Measurements from ENCODE around the gene ACSL3. TPM values are rescaled to one million over a fixed set of nuclear protein-coding genes. Genes with fewer than 3 reads are reported as not detected.

Gene ACSL3
- total RNA-seq, 3 donors from 2014 or later (not counting 1 experiment from before 2014, with no cell fraction given), result 55.4 to 86.6 (median 66.7) TPM

DNA sequence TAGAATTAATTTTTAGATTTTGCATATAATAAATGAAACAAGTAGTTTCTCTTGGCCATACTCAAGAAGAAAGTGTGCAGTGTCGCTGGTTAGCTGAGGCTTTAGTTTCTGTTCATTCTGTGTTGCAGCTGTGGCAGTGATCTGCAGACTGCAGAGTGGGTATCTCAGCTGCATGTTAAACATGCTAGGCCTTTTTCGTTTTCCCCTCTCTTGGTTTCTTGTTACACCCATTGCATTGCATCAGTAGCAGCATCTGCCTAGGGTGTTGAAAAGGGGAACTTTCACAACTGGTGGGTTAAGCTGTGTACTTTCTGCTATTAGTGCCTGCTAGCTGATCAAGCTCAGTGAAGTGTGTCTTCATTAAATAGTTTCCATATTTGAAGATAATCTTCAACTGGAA, 51.3 kb downstream of the ACSL3 start:
- Histone ChIP-seq H3K4me3 (ENCODE audit: low read length) (no peak overlapping the region), H3K4me1 (ENCODE audit: control insufficient read depth, insufficient read depth, low read length) (no peaks in the 10 kb centered on the region), H3K9me3 (ENCODE audit: control insufficient read depth, insufficient read depth, low read length) (no peaks in the 10 kb centered on the region), H3K27me3 (ENCODE audit: control insufficient read depth, insufficient read depth, low read length) (no peaks in the 10 kb centered on the region), H3K27ac (ENCODE audit: low read length) (peak overlapping the region; percentile 27), H3K36me3 (ENCODE audit: control insufficient read depth, insufficient read depth, low read length) (peaks cover 16% of the 10 kb centered on the region)
- Mint-ChIP-seq H3K27ac (no peak overlapping the region), H3K36me3 (no peaks in the 10 kb centered on the region), H3K9me3 (no peaks in the 10 kb centered on the region), H3K27me3 (ENCODE audit: low read depth in 2 of 2) (no peaks in the 10 kb centered on the region), H3K4me3 (no peak overlapping the region), H3K4me1 (peaks cover 27 to 31% of the 10 kb centered on the region in 2 donors)
- intact Hi-C loops (cut with micrococcal nuclease), result no loop called here
- DNase-seq, result no peak
- TF ChIP-seq, protein P1, sequence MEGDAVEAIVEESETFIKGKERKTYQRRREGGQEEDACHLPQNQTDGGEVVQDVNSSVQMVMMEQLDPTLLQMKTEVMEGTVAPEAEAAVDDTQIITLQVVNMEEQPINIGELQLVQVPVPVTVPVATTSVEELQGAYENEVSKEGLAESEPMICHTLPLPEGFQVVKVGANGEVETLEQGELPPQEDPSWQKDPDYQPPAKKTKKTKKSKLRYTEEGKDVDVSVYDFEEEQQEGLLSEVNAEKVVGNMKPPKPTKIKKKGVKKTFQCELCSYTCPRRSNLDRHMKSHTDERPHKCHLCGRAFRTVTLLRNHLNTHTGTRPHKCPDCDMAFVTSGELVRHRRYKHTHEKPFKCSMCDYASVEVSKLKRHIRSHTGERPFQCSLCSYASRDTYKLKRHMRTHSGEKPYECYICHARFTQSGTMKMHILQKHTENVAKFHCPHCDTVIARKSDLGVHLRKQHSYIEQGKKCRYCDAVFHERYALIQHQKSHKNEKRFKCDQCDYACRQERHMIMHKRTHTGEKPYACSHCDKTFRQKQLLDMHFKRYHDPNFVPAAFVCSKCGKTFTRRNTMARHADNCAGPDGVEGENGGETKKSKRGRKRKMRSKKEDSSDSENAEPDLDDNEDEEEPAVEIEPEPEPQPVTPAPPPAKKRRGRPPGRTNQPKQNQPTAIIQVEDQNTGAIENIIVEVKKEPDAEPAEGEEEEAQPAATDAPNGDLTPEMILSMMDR (IDR thresholded peaks at IDR 0.05), result no peak
- WGBS (ENCODE audit: insufficient coverage), result 42% methylated on average over 2 of the region's 2 CpGs
- peak in 2 of 3 donors; percentile 34 to 46 for ATAC-seq

DNA sequence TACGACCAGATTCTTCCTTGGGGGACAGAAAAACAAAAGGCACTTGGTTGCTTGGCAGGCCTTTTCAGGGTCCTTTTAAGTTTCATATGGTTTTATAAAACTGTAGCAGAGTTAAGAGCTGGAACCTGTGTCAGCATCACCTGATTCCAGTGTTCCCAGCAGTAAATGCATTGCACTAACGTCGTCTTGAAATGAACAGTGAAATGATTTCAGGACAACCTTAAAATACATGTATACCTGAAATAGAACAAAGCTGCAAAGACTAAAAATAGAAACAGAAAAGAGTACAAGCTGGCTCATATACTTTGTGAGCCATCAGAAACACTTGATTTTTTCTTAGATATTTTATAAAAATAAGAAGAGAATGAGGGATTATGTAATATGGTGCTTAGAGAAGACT, 51.9 kb downstream of the ACSL3 start:
- H3K4me1 ChIP-seq (ENCODE audit: control insufficient read depth, insufficient read depth, low read length), result no peaks in the 10 kb centered on the region
- H3K27ac ChIP-seq (ENCODE audit: low read length), result peak overlapping the region; percentile 57
- ATAC-seq (no peak), DNase-seq (no peak)
- Mint-ChIP-seq H3K27me3 (ENCODE audit: low read depth in 2 of 2) (no peaks in the 10 kb centered on the region), H3K4me3 (no peak overlapping the region), H3K36me3 (no peaks in the 10 kb centered on the region), H3K27ac (no peak overlapping the region), H3K4me1 (peaks cover 24 to 25% of the 10 kb centered on the region in 2 donors), H3K9me3 (no peaks in the 10 kb centered on the region)
- H3K4me3 ChIP-seq (ENCODE audit: low read length), result no peak overlapping the region
- peaks cover 16% of the 10 kb centered on the region for H3K36me3 ChIP-seq (ENCODE audit: control insufficient read depth, insufficient read depth, low read length)
- 72% methylated on average over 3 of the region's 3 CpGs for whole genome bisulfite sequencing (ENCODE audit: insufficient coverage)
- no peaks in the 10 kb centered on the region for H3K27me3 ChIP-seq (ENCODE audit: control insufficient read depth, insufficient read depth, low read length)
- TF ChIP-seq, protein P1 (IDR thresholded peaks at IDR 0.05), result no peak
- H3K9me3 ChIP-seq (ENCODE audit: control insufficient read depth, insufficient read depth, low read length), result no peaks in the 10 kb centered on the region
- intact Hi-C loops (cut with micrococcal nuclease), result no loop called here

DNA sequence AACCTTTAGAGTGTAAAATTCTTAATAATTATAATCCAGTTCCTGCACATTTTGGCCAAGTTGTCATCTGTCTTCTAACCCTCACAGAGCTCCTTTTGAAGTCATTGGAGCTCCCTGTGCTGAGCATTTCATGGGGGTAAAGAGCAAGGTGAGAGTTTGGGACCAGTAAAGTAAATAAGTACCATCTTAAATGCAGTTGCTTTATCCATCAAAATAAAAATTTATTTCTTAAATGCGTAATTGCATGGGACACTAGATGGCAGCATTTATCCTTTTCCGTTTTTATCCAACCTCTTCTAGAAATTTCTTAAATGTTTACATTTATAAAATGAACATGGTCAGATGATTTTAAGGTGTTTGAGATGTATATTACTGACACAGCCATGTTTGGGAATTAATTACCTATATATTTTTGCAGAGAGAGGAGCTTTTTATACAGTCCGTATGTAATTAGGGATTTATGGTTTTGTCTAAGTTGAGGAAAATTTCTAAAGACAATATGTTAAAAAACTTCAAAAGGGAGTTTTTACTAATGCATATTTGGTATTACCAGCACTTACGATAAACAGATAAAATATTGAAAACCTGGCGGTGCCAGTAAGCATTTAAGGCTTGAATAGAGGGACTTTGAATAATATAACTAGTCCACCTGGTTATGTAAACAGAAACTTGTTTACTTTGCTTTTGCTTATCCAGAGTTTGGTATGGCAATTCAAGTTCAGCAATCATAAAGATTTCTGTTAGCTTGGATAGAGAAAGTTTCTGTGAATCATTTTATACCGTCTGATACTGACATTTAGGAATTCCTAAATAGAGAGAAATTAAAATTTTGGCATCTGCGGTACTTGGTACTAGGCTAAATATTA, 54.5 kb downstream of the ACSL3 start:
- no peak for DNase-seq
- WGBS (ENCODE audit: insufficient coverage), result 100% methylated on average over 3 of the region's 7 CpGs
- peaks cover 23% of the 10 kb centered on the region for H3K36me3 ChIP-seq (ENCODE audit: control insufficient read depth, insufficient read depth, low read length)

More for the DNA sequence above, 54.5 kb downstream of the ACSL3 start:
- Mint-ChIP-seq H3K36me3 (no peaks in the 10 kb centered on the region), H3K9me3 (no peaks in the 10 kb centered on the region), H3K27me3 (ENCODE audit: low read depth in 2 of 2) (no peaks in the 10 kb centered on the region), H3K4me3 (no peak overlapping the region), H3K27ac (no peak overlapping the region), H3K4me1 (peaks cover 19% of the 10 kb centered on the region in 2 donors)
- Histone ChIP-seq H3K9me3 (ENCODE audit: control insufficient read depth, insufficient read depth, low read length) (no peaks in the 10 kb centered on the region), H3K27ac (ENCODE audit: low read length) (no peak overlapping the region), H3K27me3 (ENCODE audit: control insufficient read depth, insufficient read depth, low read length) (no peaks in the 10 kb centered on the region), H3K4me1 (ENCODE audit: control insufficient read depth, insufficient read depth, low read length) (no peaks in the 10 kb centered on the region), H3K4me3 (ENCODE audit: low read length) (no peak overlapping the region)
- ATAC-seq, result no peak
- intact Hi-C loops (cut with micrococcal nuclease), result no loop called here
- TF ChIP-seq, protein P1 (IDR thresholded peaks at IDR 0.05), result peak; percentile 9
